Kidney tubule cell (primary cell): Measurements from ENCODE around the gene CAMK2A.
A peak's percentile ranks its signal among the peaks of the same experiment; 100 is the strongest.

Source experiments
- DNase-seq: peaks from one replicate; pipeline ENCODE4 v3.0.0-alpha.2; 2018; ENCODE audit warnings: low spot score

CAMK2A gene

DNA sequence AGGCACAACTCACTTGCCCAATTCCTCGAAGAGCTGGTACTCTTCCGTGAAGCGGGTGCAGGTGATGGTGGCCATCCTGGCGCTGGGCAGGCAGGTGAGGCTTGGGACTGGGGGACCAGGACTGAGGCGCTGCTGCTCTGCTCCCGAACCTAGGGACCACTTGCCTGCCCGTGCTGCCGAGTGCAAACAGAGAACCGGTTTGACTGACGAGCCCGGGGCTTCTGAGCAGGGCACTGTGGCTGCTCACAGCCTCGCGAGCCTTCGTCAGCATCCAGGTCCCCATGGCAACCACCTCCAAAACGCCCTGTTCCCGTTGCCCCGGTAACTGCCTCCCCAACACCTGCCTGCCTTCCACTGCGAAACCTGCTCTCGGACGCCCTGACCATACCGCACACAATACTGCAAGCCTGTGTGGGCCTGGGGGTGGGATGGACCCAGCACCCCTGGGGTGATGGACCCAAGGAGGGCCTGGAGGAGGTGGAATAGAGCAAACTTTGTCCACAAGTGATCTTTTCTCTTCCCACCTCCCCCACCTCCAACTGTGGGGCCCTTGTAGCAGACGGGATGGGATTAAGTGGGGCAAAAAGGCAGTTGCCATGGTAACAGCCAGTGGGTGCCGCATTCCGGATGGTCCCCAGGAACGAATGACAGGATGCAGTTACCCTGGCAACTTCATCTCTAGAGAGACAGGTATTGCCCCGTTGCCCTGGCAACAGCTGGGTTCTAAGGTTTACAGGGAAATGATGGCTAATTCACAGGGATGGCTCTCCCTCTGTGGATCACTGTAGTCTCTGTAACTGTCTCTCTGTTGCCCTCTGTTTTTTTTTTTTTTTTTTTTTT is at the start of gene CAMK2A:
Gene CAMK2A (minus strand): TSS at position 223 of the 840 bp plus-strand sequence. CDS start 148 bp downstream, at position 75.
- DNase-seq = no peak

DNA sequence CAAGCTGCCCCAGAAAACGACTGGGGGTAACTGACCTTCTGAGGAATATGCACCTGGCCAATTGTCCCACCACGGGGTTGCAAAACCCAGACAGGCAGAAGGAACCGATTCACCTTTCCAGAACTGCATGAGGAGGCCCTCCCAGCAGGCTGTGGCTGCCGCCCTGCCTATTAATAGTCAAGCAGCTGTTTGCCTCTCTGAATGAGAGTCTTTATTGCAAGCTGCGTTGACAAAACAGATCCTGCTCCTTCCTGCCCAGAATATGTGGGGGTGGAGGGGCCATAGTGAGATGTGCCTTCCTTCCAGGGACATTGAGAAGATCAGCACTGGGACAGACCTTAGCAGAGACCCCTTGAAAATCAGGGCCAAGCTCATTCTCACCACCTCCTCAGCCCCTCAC is 49.6 kb upstream of the CAMK2A start:
- DNase-seq = no peak

DNA sequence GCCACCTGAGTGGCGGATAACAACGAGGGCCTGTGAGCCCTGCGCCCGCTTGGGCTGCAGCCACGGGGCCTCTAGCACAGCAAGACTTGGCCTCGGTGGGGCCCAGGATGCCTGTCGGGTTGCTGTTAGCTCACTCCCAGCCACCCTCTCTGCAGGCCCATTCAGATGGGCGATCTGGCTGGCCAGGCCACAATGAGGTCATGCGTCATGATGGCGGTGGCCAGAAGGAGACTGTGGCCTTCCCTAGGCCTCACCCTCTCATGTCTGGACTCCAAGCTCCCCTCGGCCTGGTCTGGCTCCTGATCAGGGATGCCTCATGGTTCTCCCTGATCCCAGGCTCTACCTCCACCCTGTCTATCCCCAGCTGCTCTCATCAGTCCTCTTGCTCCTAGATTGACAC is 49.0 kb upstream of the CAMK2A start:
- DNase-seq = no peak

DNA sequence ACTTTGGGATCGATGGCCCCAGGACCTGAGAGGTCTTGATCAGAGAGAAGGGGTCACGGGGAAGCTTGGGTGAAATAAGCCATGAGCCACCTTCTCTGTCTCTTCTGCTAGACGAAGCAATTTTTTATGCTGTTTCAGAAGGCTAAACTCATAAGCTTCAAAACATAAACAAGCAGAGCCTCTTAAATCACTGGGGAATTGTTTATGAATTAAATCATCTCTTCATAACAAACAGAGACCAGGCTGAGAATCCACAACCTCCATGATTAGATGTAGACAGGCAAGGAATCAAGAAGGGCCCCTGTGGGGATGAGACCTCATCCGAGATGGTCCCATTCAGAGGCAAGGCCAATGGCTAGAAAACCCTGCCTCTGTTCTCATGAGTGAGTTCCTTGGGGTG is 46.2 kb upstream of the CAMK2A start:
- DNase-seq = no peak

DNA sequence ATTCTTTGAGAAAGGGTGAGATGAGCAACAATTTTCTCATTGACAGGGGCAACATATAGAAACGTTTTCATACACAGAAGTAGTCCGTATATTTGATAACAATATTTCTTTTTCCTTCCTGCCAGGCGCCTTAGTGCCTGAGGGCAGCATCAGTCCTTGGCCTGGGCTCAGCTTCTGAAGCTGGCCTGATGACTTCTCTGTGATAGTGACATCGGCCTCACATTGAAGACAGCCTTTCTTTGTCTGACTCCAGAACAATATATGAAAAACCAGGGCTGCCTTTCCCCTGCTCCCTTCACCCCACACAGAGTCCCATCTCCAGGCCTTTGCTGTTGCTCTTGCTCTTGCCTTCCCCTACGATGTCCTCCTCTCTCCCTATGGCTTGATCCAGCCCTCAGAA is 43.8 kb upstream of the CAMK2A start:
- no peak for DNase-seq

DNA sequence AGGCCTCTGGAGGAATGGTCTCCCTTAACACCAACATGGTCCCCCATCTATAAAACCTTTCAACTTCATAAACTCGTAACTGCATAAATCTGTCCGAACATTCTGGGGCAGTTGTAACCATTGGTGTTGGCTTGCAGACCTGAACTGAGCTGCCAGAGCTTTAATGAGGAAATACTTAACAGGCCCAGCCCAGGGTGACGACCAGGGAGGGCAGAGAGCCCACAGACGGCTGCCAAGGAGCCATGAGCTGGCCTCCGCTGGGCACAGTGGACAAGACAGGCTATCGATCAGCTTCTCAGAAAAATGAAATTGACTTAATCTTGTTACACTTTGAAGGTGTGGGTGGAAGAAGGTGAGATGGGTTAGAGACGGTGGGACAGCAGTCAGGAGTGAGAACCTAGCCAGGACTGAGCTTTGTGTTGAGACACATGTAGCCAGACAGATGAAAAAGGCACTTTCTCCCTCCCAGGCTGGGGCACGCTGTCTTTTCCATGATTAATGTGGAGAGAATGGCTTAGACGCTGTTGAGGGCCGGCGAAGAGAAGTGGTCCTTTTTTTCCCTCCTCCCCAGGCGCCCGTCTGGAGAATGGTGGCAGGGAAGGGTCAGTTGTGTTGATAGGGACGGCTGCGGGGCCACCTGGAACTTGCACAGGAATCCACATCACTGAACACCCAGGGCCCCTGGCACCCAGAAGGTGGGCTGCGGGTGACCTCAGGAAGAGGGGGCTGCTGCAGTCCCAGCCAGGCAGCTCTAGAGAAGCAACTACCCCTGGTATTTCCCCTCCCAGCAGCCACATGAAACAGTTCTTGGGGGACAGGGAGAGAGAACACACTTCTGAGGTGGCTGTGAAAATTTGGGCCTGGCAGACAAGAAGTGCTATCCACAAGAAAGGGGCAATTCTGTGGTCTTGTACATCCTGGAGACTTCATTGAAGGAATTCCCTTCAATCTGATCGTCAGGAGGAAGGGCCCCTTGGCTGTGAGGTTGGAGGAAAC is 40.6 kb upstream of the CAMK2A start:
- no peak for DNase-seq

DNA sequence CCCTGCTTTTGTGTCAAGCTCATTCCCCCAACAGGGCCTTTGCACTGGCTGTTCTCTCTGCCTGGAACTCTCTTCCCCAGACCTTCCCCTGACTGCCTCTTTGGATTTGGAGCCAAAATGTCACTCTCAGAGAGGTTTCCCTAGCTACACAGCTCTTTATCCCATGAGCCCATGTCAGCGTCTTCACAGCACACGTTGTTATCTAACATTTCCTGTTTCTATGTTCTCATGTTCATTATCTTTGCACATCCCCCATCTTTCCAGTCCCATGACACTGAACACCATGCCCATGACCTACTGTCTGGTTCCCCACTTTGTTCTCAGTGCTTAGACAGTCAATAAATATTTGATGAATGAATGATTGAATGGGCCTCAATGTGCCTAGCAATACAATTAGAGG is 39.5 kb upstream of the CAMK2A start:
- DNase-seq = no peak

DNA sequence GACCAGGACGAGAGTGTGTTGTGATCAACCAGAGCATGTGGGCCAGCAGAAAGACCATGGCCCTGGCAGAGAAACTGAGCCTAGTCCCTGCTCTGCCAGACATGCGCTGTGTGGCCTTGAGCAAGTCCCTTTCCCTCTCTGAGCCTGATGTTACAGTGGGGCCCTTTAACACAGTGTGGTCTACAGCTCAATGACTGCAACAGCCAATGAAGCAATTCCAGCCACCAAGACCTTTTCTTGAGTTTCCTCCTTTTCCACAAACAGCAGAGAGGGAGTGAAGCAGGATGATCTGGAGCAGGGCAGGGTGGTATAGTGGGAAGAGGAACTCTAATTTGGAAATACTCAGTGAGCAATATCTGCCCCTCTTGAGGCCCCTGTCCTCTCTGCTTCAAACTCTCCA is 38.9 kb upstream of the CAMK2A start:
- no peak for DNase-seq

DNA sequence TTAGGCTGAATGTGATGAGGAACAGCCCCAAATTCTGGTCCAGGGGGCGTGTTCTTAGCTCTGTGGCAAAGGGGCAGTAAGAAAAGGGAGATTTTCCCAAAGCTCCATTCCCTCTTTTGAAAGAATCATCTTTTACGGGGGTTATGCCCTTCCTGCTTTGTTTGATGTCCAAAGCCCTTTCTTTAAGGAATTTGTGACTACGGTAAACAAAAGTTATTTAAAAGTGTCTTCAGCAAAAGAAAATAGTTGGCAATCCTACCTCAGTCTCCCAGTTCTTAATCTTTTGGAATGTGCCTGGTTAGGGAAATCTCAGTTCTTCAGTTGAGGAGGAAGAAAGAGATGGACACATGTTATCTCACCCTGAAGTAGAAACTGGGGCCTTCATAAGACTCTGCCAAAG is 37.6 kb upstream of the CAMK2A start:
- no peak for DNase-seq

DNA sequence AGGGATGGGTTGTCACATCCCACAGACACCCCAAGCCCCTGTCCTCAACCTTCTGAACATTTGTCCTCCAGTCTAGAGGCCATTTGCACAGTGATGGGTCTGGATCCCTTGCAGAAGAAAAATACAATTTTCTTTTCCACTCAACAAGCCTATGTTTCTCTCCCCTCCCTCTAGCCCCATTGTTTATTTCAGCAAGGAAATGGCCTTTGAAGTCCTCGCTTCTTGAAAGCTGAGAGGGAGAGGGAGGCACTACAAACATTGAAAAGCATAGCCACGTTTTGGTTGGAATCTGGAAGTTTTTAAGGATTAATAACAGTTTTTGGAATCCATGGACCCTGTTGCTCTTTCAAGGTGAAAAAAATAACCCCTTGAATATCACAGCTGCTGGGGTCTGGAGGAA is 37.1 kb upstream of the CAMK2A start:
- no peak for DNase-seq

DNA sequence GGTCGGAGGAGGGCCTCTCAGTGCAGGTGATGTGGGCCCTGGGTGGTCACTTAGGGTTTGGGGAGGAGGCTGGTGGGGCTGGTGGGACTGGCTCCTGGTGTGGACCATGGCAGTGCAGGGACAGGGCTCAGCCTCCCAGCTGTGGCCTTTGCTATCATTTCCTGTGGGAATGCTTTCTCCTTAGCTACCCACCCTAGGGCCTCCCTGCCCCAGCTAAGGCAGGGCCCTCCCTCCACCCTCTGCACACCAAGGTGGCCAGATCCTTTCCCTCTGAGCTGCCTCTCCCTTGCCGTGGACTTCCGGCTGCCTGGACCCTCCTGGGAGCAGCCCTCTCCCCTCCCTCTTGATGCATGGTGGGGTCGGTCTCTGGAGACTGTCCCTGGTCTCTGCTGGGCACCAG is 35.9 kb upstream of the CAMK2A start:
- no peak for DNase-seq

DNA sequence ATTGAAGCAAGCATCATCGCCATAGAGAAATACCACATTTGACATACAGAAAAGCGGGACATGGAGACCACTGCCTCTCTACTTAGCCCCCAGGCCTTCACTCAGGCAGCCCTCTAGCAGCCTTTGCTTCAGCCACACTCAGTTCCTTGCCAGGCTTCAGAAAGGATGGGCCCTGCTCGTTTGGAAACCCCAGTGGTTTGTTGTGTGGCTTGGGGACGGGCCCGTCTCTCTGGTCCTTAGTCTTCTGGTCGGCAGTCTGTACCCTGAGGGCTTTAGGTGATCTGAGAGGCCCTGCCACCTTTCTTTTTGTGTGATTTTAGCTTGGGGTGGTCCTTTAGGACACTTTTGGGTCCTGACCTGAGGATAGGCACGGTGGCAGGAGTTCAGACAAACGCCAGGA is 34.2 kb upstream of the CAMK2A start:
- no peak for DNase-seq

DNA sequence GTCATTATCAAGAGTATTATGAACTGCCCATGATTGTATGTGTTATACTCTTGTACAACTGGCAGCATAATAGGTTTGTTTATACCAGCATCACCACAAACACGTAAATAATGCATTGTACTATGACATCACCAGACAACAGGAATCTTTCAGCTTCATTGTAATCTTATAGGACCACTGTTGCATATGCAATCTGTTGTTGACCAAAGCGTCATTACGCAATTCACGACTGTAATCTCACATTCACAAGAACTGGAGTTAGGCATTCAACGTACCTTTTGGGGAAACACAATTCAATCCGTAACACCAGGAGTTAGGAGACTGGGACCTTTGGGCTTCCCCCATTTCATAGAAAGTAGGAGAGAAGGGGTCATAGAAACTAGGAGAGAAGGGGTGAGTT is 33.5 kb upstream of the CAMK2A start:
- no peak for DNase-seq

DNA sequence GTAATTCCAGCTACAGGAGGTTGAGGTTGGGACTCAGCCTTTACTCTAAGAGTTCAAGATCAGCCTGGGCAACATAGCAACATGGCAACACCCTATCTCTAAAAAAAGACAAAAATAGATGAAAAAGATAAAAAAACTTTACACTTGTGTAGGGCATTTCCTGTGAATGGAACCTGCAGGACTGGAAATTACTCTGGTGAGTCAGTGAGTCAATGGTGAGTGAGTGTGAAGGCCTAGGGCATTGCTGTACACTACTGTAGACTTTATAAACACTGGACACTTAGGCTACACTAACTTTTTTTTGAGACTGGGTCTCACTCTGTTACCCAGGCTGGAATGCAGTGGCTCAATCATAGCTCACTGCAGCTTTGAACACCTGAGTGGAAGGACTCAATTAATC is 32.6 kb upstream of the CAMK2A start:
- DNase-seq = peak; percentile 83

DNA sequence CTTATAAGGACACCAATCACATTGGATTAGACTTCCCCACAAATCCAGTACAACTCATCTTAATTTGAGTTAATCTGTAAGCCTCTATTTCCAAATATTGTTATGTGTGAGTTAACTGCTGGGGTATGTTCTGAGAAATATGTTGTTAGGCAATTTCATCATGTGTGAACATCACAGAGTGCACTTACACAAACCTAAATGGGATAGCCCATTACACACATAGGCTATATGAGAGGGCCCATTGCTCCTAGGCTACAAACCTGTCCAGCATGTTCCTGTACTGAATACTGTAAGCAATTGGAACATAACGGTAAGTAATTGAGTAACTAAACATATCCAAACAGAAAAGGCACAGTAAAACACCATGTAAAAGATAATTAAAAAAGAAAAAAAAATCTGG is 32.2 kb upstream of the CAMK2A start:
- peak; percentile 22 for DNase-seq

DNA sequence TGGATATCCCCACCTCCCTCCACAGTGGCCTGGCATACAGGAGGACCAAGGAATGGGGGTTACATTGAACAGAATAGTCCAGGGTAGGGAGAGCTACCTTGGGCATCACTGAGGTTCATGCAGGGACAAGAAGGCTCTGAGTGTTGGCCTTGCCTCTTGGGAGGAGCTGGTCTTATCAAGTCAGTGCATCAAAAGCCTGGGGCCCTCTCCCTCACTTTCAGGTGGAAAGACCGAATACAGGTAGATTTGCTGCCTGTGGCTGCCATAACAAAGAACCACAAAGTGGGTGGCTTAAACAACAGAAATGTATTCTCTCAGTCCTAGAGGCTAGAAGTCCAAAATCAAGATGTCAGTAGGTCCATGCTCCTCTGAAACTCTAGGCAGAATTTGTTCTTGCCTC is 31.6 kb upstream of the CAMK2A start:
- no peak for DNase-seq

DNA sequence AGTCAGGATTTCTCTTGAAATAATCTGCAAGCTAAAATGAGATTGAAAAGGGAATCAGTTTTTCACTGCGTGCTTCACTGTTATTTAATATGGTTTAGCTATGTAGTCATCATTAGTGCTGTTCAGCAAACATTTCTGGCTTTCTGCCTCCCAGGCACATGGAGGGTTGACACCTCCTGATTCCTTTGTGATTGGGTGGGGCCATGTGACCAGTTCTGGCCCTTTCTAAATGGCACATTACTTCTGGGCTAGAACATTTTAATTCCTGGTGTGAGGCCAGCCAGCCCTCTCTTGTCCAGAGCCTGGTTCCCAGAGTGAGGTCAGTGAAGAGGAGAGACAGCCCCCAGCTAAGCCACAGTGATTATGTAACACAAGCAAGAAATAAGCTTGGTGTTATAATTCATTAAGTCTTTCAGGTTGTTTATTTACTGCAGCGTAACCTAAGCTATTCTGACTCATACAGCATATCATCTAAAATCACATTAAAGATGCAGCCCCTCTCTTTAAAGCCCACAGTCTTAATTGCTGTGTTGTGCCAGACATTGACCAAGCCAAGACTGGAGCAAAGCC is 30.6 kb upstream of the CAMK2A start:
- peak; percentile 93 for DNase-seq

DNA sequence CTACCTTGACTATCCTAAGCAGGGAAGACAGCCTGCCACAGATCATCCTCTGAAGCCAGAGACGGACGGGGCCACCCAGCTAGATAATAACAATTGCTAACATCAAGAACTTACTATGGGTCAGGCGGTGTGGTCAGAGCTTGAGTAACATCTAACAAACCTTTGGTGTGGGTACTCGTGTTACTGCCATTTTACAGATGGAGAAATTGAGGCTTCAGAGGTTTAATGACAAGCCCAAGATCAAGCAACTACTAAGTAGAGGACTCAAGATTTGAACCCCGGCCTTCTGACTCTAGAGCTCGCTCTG is 29.9 kb upstream of the CAMK2A start:
- DNase-seq = no peak

DNA sequence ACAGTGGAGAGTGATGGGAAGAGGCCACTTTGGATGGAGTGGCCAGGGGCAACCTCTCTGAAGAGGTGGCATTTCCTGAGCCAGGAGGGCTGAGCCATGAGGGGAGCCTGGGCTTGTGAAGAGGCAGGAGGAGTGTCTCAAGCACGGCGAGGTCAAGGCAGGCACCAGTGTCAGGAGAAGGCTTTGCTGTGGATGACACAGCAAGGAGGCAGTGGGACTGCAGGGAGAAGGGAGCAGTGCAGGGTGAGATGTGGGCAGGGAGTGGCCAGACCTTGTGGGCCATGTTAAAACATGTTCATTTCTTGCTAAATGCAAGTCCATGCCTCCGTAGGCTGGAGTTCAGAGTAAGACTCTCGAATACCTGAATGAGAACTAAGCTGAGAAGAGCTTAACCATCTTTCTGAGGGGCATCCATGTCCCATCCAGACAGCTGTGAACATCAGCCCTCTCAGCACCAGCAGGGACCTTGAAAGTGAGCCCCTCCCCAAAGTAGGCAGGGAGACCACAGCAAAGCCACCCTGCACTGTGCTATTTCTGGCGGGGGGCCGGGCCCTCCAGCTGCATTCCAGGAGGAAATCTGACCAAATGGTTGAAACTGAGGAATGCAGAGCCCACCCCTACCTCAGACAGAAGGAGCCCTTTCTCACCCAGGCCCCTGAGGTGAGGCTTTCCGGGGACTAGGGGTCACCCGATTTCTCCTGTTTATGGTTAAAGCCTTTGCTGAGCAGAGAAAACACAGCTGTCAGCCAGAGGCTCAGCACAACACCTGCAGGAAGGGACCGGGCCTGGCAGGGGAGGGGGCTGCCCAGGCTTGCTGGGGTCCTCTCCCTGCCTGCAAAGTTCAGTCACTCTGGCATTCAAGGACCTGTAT is 29.3 kb upstream of the CAMK2A start:
- DNase-seq = no peak

DNA sequence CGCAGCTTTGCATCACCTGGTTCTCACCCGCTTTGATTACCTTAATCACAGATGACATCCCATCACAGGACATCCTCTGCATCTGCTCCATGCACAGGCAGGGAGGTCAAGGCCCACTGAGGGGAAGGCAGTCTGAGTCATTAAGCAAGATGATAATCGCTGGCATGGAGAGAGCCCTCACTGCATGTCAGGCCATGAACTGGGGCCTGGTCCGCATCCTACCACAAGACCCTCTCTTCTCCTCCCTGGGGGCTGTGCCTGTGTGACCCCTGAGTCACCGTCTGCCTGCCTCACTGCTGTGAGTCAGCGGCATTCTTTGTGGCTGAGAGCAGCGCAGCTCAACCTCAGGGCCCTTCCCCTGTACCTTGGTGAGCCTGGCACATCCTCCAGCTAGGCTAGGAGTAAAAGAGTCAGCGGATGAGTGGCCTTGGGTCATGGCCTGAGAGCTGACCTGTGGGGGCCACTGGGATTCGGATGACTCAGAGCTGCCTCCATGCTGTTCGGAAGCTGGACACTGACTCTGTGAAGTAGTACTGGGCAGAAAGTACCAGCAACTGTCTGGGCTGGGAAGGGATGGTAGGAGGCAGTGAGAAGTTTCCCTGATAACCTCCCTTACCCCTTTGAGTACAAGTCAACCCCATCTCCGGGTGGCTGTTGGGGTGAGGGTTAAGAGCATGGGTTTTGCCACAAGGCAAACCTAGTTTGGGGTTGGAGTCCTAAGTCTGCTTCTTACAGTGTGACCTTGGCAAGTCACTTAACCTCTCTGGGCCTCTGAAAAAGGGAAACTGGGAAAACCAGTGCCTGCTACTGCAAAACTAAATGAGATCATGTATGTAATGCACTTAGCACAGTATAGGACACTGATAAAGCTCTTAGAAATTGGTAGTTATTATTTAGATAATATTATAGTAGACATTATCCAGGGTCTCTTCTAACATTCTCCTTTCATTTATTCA is 27.8 kb upstream of the CAMK2A start:
- peak; percentile 99 for DNase-seq

DNA sequence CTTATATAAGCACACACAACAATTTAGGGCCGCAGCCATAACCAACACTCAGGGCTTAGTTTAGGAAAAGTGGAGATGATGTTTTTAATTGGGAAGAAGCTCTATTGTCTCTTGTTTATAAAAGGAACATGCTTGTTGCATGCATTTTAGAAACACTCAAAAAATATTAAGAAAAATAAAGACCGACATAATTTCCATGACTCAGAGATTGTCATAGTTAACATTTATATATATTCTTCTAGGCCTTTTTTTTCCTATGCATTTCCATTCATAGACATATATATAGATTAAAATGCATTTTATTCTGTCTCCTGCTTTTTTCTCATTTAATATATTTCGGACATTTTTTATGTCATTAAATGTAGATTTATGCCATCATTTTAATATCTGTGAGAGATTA is 26.7 kb upstream of the CAMK2A start:
- DNase-seq = no peak
